A172 (cell line): ENCODE results near the gene SH3BGR. TPM values are rescaled to one million over a fixed set of nuclear protein-coding genes. Genes with fewer than 3 reads are reported as not detected.
"Not testable (repeated sequence)": the region's sequence is repeated elsewhere in the genome, so short reads cannot be mapped to it uniquely, and the experiment has no call there.

Experiments used
- DNase-seq: peaks from one replicate; pipeline ENCODE4 v3.0.0-alpha.2; 2015; ENCODE audit warnings: low spot score
- total RNA-seq: library from RNA; depleted of rRNA; stranded (reverse); fragments of >200 nt; shearing (Covaris generic); gene quantifications from 2 replicates; pipeline ENCODE4 v1.2.3, GENCODE V29; 2014

SH3BGR gene
- total RNA-seq, 1 experiment from 2014 or later: 5.8 TPM

- no peak for DNase-seq
Measured at GRCh38 chr21:39515684-39516472, 64.1 kb downstream of the SH3BGR start.

GRCh38 chr21:39518055-39518846, 66.5 kb downstream of the SH3BGR start:
- DNase-seq: peak; percentile 77

- no peak for DNase-seq
Measured at GRCh38 chr21:39518847-39519210, 67.1 kb downstream of the SH3BGR start.

GRCh38 chr21:39519835-39520234, 68.1 kb downstream of the SH3BGR start:
- no peak for DNase-seq

- DNase-seq: no peak
Measured at GRCh38 chr21:39523399-39523798, 71.6 kb downstream of the SH3BGR start.

GRCh38 chr21:39523915-39524314, 72.1 kb downstream of the SH3BGR start:
- no peak for DNase-seq

- no peak for DNase-seq
Measured at GRCh38 chr21:39525129-39525528, 73.4 kb downstream of the SH3BGR start.

GRCh38 chr21:39525601-39526000, 73.8 kb downstream of the SH3BGR start:
- no peak for DNase-seq

- DNase-seq: no peak
Measured at GRCh38 chr21:39527067-39527595, 75.4 kb downstream of the SH3BGR start.

- DNase-seq: no peak
Measured at GRCh38 chr21:39527664-39528381, 76.1 kb downstream of the SH3BGR start.

GRCh38 chr21:39529026-39529425, 77.3 kb downstream of the SH3BGR start:
- DNase-seq: peak; percentile 21

- DNase-seq: no peak
Measured at GRCh38 chr21:39531064-39531463, 79.3 kb downstream of the SH3BGR start.

GRCh38 chr21:39531840-39532239, 80.1 kb downstream of the SH3BGR start:
- peak; percentile 21 for DNase-seq

GRCh38 chr21:39533545-39534380, 82.0 kb downstream of the SH3BGR start:
- no peak for DNase-seq

- DNase-seq: no peak
Measured at GRCh38 chr21:39535646-39536437, 84.1 kb downstream of the SH3BGR start.

- no peak for DNase-seq
Measured at GRCh38 chr21:39536835-39537234, 85.1 kb downstream of the SH3BGR start.

- no peak for DNase-seq
Measured at GRCh38 chr21:39537571-39537970, 85.8 kb downstream of the SH3BGR start.

- DNase-seq: no peak
Measured at GRCh38 chr21:39538453-39539042, 86.8 kb downstream of the SH3BGR start.

GRCh38 chr21:39540367-39540766, 88.6 kb downstream of the SH3BGR start:
- not testable (repeated sequence) for DNase-seq

GRCh38 chr21:39542736-39543135, 91.0 kb downstream of the SH3BGR start:
- DNase-seq: no peak
